ENCODE data around the gene GDNF.

DNA sequence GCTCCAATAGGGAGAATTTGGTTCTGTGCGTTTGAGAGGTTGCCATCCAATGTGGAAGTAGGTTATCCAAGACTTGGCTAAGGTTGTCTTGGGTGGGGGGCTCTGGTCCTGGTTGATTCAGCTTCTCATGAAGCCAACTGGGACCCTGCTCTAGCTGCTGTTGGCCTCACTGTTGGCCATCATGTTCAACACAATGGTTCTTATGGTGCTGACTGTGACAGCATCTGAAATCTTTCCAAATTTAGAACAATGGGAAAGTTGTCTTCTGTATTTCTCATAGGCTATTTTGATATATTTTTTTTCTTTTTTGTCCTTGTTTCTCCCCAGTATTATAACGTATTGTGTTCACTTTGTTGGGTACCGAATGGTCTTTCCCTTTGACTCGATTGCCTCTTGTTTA is 71.9 kb downstream of the GDNF start:
- TF ChIP-seq FOXK2 (IDR thresholded peaks at IDR 0.05) (no peak), FOXA1 (IDR thresholded peaks at IDR 0.05) (no peak), BHLHE40 (IDR thresholded peaks at IDR 0.05; ENCODE audit: borderline replicate concordance) (no peak), SUZ12 (IDR thresholded peaks at IDR 0.05) (no peak), NFRKB (IDR thresholded peaks at IDR 0.05) (no peak), FOXM1 (IDR thresholded peaks at IDR 0.05; ENCODE audit: borderline replicate concordance) (no peak), ARNT (IDR thresholded peaks at IDR 0.05) (no peak), TARDBP (IDR thresholded peaks at IDR 0.05) (no peak)
- TF ChIP-seq, protein P1, sequence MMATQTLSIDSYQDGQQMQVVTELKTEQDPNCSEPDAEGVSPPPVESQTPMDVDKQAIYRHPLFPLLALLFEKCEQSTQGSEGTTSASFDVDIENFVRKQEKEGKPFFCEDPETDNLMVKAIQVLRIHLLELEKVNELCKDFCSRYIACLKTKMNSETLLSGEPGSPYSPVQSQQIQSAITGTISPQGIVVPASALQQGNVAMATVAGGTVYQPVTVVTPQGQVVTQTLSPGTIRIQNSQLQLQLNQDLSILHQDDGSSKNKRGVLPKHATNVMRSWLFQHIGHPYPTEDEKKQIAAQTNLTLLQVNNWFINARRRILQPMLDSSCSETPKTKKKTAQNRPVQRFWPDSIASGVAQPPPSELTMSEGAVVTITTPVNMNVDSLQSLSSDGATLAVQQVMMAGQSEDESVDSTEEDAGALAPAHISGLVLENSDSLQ (IDR thresholded peaks at IDR 0.05): no peak
